Measurements from ENCODE around the gene RTF2. TPM values are rescaled to one million over a fixed set of nuclear protein-coding genes. Genes with fewer than 3 reads are reported as not detected.

RTF2 gene, protein sequence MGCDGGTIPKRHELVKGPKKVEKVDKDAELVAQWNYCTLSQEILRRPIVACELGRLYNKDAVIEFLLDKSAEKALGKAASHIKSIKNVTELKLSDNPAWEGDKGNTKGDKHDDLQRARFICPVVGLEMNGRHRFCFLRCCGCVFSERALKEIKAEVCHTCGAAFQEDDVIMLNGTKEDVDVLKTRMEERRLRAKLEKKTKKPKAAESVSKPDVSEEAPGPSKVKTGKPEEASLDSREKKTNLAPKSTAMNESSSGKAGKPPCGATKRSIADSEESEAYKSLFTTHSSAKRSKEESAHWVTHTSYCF
- 10 to 100 TPM; 54.3 to 74.1 (median 65.2) TPM for total RNA-seq

DNA sequence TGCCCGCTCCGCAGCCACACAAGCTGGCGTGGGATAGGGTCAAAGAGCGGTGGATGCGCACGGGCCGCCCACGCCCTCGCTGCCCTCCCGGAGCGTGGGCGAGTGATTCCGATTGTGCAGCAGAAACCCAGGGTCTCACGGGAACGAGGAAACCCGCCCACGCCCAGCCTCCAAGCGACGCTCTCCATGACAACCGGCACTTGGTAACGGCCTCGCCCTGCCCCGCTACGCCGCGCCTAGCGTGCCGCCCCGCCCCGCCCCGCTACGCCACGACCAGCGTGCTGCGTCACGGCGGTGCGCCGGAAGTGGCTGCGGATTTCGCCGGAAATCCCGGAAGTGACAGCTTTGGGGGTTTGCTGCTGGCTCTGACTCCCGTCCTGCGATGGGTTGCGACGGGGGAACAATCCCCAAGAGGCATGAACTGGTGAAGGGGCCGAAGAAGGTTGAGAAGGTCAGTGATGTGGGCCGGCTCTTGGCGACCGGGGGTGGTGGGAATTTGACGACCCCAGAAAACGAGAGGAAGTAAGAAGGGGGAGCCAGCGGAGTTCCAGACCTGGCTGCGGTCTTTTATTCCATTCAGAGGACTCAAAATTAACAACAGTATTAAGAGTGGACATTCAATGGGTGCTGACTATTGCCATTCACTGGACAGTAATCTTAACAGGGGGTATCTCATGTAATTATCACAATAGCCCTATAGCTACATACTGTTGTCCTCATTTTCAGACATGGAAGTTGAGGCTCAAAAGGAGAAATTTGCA is at the start of gene RTF2:
Gene RTF2 (plus strand): TSS at position 312 of the 761 bp plus-strand sequence. CDS start 71 bp downstream, at position 383.
- Histone ChIP-seq H3K4me3 (peak within 1 kb of the TSS; percentile 57 to 92 (median 75)), H3K4me1 (peaks cover 0 to 35% (median 17%) of the 10 kb centered on the region in 4 donors), H3K9me3 (no peaks in the 10 kb centered on the region), H3K27ac (peak within 1 kb of the TSS; percentile 82 to 92 (median 86)), H3K36me3 (peaks cover 0 to 22% (median 0%) of the 10 kb centered on the region in 3 donors), H3K27me3 (no peaks in the 10 kb centered on the region)
- 1% methylated on average over 35 to 36 of the region's 55 CpGs for WGBS, 2 donors
- DNase-seq (ENCODE audit: low spot score in 2 of 2), result peak; percentile 77 to 87
- TF ChIP-seq POLR2A (IDR thresholded peaks at IDR 0.05) (peak in 1 of 2 donors; percentile 62), EP300 (IDR thresholded peaks at IDR 0.05) (peak; percentile 91 to 96)
- TF ChIP-seq, protein P1, sequence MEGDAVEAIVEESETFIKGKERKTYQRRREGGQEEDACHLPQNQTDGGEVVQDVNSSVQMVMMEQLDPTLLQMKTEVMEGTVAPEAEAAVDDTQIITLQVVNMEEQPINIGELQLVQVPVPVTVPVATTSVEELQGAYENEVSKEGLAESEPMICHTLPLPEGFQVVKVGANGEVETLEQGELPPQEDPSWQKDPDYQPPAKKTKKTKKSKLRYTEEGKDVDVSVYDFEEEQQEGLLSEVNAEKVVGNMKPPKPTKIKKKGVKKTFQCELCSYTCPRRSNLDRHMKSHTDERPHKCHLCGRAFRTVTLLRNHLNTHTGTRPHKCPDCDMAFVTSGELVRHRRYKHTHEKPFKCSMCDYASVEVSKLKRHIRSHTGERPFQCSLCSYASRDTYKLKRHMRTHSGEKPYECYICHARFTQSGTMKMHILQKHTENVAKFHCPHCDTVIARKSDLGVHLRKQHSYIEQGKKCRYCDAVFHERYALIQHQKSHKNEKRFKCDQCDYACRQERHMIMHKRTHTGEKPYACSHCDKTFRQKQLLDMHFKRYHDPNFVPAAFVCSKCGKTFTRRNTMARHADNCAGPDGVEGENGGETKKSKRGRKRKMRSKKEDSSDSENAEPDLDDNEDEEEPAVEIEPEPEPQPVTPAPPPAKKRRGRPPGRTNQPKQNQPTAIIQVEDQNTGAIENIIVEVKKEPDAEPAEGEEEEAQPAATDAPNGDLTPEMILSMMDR (IDR thresholded peaks at IDR 0.05), result peak in 1 of 5 experiments; percentile 34

- WGBS, 2 donors, result 79 to 81% methylated on average over 2 of the region's 2 CpGs
- H3K27ac ChIP-seq, result peak overlapping the region in 1 of 4 donors; percentile 63
- TF ChIP-seq, protein P1 (IDR thresholded peaks at IDR 0.05), result no peak
- no peaks in the 10 kb centered on the region for H3K9me3 ChIP-seq
- H3K27me3 ChIP-seq, result no peaks in the 10 kb centered on the region
- H3K4me1 ChIP-seq, result peaks cover 0 to 9% (median 1%) of the 10 kb centered on the region in 4 donors
- H3K4me3 ChIP-seq, result no peak overlapping the region
- peaks cover 0 to 13% (median 0%) of the 10 kb centered on the region in 3 donors for H3K36me3 ChIP-seq
- DNase-seq (ENCODE audit: low spot score in 2 of 2), result no peak
Measured at GRCh38 chr20:56420028-56420427, 48.4 kb upstream of the RTF2 start.

- WGBS, 2 donors, result 77 to 79% methylated on average over 11 of the region's 11 CpGs
- H3K27me3 ChIP-seq, result no peaks in the 10 kb centered on the region
- no peak overlapping the region for H3K27ac ChIP-seq
- H3K9me3 ChIP-seq, result no peaks in the 10 kb centered on the region
- H3K36me3 ChIP-seq, result peaks cover 0 to 13% (median 0%) of the 10 kb centered on the region in 3 donors
- peaks cover 0 to 9% (median 1%) of the 10 kb centered on the region in 4 donors for H3K4me1 ChIP-seq
- TF ChIP-seq, protein P1 (IDR thresholded peaks at IDR 0.05), result no peak
- H3K4me3 ChIP-seq, result no peak overlapping the region
- DNase-seq (ENCODE audit: low spot score in 2 of 2), result no peak
Measured at GRCh38 chr20:56420940-56421688, 47.3 kb upstream of the RTF2 start.

GRCh38 chr20:56422076-56422823 is 46.2 kb upstream of the RTF2 start:
- TF ChIP-seq, protein P1 (IDR thresholded peaks at IDR 0.05), result no peak
- no peak for TF ChIP-seq EP300 (IDR thresholded peaks at IDR 0.05)
- TF ChIP-seq POLR2A (IDR thresholded peaks at IDR 0.05), result no peak
- H3K4me3 ChIP-seq, result no peak overlapping the region
- no peaks in the 10 kb centered on the region for H3K9me3 ChIP-seq
- peaks cover 0 to 9% (median 1%) of the 10 kb centered on the region in 4 donors for H3K4me1 ChIP-seq
- H3K27ac ChIP-seq, result no peak overlapping the region
- 50% methylated on average over 9 of the region's 9 CpGs for WGBS, 2 donors
- no peak for DNase-seq (ENCODE audit: low spot score in 2 of 2)
- H3K36me3 ChIP-seq, result peaks cover 0 to 11% (median 0%) of the 10 kb centered on the region in 3 donors
- no peaks in the 10 kb centered on the region for H3K27me3 ChIP-seq

Data from tibial nerve (tissue), 4 donors.